Measurements from ENCODE around the gene EYS.

The EYS gene

DNA sequence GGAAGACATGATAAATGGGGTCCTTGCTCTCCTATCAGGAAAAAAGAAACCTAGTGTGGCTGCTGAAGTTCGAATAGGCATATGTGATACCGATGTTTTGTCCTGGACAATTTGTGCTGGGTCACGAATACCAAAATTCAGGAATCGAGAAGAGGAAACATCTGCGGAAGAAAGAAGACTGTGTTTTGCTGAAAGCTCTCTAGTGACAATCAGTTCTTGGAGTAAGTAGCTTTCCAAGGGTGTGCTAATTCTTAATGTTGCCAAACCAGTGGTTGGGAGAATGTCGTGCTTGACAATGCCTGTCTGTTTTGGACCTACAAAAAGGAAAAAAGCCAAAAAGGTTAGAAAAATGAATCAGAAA lies 1115.4 kb downstream of the EYS start:
- DNase-seq (ENCODE audit: low spot score), result no peak

- no peak for DNase-seq (ENCODE audit: low spot score)
These were observed 1115.9 kb downstream of the EYS start for GRCh38 chr6:64590965-64591675.

DNA sequence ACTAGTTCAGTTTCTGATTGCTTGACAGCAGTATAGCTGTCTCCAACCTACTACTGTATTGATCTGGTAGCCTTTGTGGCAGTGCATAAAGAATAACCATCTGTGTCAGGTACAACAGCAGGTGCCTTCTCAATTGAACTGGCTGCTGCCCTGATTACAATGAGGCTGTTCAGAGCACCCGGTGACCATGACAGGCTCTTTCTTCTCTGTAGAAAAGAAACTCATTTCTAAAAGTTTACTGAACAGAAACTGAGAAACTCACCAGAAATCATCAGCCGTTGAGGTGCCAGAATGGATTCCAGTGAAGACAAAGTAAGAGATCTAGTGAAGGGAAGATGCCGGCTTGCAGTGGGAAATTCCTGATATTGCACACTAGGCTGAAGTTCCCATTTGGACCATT lies 1117.1 kb downstream of the EYS start:
- DNase-seq (ENCODE audit: low spot score), result no peak

- no peak for DNase-seq (ENCODE audit: low spot score)
These were observed 1126.7 kb downstream of the EYS start for GRCh38 chr6:64580346-64580745.

DNA sequence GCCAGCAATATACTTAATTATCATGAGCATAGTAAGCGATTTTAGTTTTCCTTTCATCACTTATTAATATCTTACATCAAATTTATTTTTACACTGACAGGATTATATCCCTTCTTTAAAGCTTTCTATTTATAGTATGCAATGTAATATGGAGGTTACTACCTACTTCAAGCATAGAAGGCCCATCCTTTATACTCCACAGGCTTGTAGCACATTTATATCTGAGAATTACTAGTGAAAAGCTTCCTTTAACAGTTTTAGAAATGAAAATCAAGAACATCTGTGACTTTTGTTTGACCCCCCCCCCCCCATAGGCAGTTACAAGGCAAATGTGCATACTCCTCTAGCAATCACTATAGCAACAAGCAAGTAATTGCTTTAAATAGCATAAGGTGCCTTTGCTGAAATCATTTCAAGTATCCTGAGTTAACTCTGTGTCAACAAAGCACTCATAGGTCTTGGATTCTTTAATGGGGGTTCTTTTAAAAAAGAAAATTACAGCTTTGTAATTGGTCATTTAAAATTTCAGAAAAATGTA lies 1153.7 kb downstream of the EYS start:
- DNase-seq (ENCODE audit: low spot score), result no peak

GRCh38 chr6:64547594-64548268 lies 1159.3 kb downstream of the EYS start:
- no peak for DNase-seq (ENCODE audit: low spot score)

- no peak for DNase-seq (ENCODE audit: low spot score)
These were observed 1167.1 kb downstream of the EYS start for GRCh38 chr6:64539917-64540316.

DNA sequence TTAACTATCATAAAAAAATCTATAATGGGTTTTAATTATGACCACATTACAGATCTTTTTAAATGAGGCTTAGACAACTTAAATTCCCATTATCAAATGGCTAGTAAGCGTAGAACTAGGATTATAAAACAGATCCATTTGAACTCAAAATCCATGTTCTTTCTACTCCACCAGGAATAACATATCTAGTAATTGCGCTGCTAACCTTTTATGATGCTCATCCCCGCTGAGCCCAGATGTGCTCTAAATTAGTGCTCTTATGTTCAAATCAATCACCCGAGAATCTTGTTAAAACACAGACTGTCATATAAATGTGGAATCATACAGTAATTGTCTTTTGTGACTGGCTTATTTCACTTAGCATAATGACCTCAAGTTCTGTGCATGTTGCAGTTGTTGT lies 1168.3 kb downstream of the EYS start:
- no peak for DNase-seq (ENCODE audit: low spot score)

GRCh38 chr6:64527899-64528298 lies 1179.1 kb downstream of the EYS start:
- no peak for DNase-seq (ENCODE audit: low spot score)

- no peak for DNase-seq (ENCODE audit: low spot score)
These were observed 1184.2 kb downstream of the EYS start for GRCh38 chr6:64522859-64523258.

GRCh38 chr6:64520050-64520449 lies 1187.0 kb downstream of the EYS start:
- no peak for DNase-seq (ENCODE audit: low spot score)

GRCh38 chr6:64516393-64516792 lies 1190.6 kb downstream of the EYS start:
- no peak for DNase-seq (ENCODE audit: low spot score)

DNA sequence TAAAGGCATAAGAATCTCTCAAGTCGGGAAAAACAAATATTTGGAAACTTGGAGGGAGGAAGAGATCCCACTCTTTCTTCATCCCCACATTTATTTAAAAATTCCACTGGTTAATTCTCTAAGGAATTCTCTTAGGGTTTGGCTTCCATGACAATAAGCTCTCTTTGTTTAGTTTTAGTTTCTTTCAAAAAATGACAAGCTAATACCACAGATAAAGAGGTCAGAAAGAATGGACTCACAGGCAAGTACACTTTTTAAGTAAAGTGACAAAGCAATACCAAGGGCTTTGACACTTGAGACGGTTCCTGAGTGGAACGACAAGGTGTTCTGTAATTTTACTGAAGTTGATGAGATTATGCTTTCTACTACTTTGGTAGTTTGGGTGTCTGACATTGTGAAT lies 1199.4 kb downstream of the EYS start:
- DNase-seq (ENCODE audit: low spot score), result no peak

- DNase-seq (ENCODE audit: low spot score), result no peak
These were observed 1201.7 kb downstream of the EYS start for GRCh38 chr6:64505312-64505711.

DNA sequence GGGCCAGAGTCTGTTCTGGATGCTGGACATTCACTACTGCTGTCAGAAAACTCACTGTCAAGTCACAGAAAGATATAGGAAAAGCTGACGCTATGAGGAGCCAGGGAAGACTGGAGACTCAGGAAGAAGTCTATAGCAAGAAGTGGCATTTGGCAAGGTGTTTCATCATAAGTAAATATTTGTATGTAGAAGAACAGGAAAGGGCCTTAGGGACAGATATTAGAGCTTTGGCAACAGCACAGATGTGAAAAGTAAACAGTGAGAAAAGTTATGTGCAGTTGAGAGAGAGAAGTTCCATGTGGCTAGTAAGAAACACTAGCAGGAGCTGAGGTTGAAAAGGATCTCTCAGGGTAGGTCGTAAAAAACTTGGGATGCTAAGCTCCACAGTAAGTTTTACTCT lies 1202.5 kb downstream of the EYS start:
- no peak for DNase-seq (ENCODE audit: low spot score)

DNA sequence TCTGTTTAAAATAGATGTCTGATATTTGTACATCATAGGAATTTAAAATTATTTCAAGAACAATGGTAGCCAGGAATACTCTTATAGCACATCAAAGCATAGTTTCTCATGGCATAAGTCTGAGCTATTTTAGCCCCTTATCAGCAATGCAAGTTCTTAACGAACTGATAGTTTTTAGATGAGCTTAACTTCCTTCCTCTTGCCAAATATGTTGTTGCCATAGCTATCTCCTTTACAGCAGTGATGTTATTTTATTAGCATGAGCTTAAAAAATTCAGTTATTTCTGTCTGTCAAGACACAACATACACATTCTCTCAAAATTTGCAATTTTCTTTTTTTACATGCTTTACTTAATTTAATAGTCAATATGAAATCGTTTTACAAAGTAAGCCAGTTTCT lies 1204.2 kb downstream of the EYS start:
- no peak for DNase-seq (ENCODE audit: low spot score)

DNA sequence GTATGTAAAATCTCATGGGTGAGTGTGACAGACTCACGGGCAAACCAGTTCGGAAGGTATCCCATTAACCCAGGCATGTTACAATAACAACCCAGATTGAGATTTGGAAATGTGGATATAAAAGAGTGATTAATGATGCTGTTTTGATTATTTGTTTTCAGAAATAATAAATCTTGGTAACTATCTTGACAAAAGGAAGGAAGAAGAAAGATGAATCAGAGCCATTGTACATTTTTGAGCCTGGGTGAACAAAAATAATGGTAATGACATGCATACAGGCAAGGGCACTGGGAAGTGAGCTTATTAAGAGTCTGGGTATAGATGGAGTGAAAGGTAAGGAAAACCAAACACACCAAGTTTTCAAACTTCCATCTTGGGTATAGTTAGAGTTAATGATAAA lies 1209.4 kb downstream of the EYS start:
- no peak for DNase-seq (ENCODE audit: low spot score)

- DNase-seq (ENCODE audit: low spot score), result no peak
These were observed 1217.3 kb downstream of the EYS start for GRCh38 chr6:64489763-64490162.

GRCh38 chr6:64486578-64487351 lies 1220.3 kb downstream of the EYS start:
- DNase-seq (ENCODE audit: low spot score), result no peak

- no peak for DNase-seq (ENCODE audit: low spot score)
These were observed 1223.0 kb downstream of the EYS start for GRCh38 chr6:64483956-64484499.

- DNase-seq (ENCODE audit: low spot score), result no peak
These were observed 1224.4 kb downstream of the EYS start for GRCh38 chr6:64482631-64483030.

DNA sequence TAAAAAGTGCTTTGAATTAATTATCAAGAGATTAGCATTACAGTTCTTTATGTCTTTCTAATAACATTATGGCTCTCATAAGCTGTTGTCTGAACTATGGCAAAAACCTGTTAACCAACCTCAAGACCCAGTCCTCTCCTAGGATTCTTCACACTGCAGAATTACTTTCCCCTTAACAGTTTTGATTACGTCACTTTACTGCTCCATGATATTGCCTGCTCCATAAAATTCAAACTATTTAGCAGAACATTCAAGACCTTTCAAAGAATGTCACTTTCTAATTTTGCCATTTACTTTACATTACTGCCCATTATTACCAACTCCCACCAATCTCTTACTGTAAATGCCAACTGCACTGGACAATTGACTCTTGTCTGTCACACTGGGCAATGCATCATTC lies 1227.9 kb downstream of the EYS start:
- no peak for DNase-seq (ENCODE audit: low spot score)

DNA sequence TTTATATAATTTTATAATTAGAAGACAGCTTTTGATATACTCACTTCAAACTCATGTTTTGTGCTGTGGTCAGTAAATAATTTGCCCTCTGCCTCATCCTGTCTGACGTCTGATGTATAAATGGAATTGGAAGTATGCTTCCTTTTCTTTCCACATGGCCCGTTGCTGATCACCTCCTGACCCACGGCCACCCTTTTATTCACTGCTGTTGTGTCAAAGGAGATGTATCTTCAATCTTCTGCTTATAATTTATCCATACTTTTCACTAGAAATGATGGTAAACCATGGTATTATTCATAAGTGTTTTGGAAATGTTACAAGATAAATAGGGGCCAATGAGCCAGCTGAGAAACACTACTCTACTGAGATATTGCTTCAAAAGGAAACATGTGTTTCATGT lies 1229.6 kb downstream of the EYS start:
- no peak for DNase-seq (ENCODE audit: low spot score)
